Naive thymus-derived CD8-positive, alpha-beta T cell (primary cell): ENCODE data around the gene STYXL2. TPM values are rescaled to one million over a fixed set of nuclear protein-coding genes. Genes with fewer than 3 reads are reported as not detected.

ENCODE experiments used
- ATAC-seq, 2 donors: fragments of 150-1000 bp; cut with Tn5 transposase in 1 of 2; sonication (Bioruptor Pico), chemical (Tn5 transposase) in 1 of 2; 1 replicate in 1 of 2; 2 replicates in 1 of 2; pipeline ENCODE4 v1.10.0; 2021; ENCODE audit warnings: mild to moderate bottlenecking in 2 of 2, moderate library complexity in 2 of 2
- POLR2A ChIA-PET: fragments of 350-600 bp; sonication (Branson Sonifier 250); formaldehyde crosslinking; loops from one replicate; lab custom pipeline; 2021; ENCODE audit warnings: antibody characterized with exemption; lab: Charles Lee
- DNase-seq, 10 donors: peaks; one replicate each; pipeline versions ENCODE4 v3.0.0 to v3.0.0-alpha.2; 2020 to 2022
- H3K27ac Mint-ChIP-seq, 10 donors: one replicate each; pipeline ENCODE4 v1.8.0; 2020 to 2022; ENCODE audit warnings: mild to moderate bottlenecking in 10 of 10, mixed read lengths in 10 of 10, moderate library complexity in 4 of 10, inconsistent platforms in 1 of 10
- H3K27me3 Mint-ChIP-seq, 5 donors: one replicate each; pipeline ENCODE4 v1.8.0; 2021 to 2022; ENCODE audit warnings: mixed read lengths in 5 of 5
- H3K36me3 Mint-ChIP-seq, 3 donors: one replicate each; pipeline ENCODE4 v1.8.0; 2020 to 2022; ENCODE audit warnings: mixed read lengths in 3 of 3, mild to moderate bottlenecking in 2 of 3, inconsistent platforms in 1 of 3
- H3K4me1 Mint-ChIP-seq, 4 donors: one replicate each; pipeline ENCODE4 v1.8.0; 2021 to 2022; ENCODE audit warnings: mixed read lengths in 4 of 4
- H3K4me3 Mint-ChIP-seq, 10 donors: one replicate each; pipeline ENCODE4 v1.8.0; 2020 to 2022; ENCODE audit warnings: mild to moderate bottlenecking in 10 of 10, mixed read lengths in 10 of 10, moderate library complexity in 6 of 10, inconsistent platforms in 1 of 10
- H3K9me3 Mint-ChIP-seq, 9 donors: one replicate each; pipeline ENCODE4 v1.8.0; 2020 to 2022; ENCODE audit warnings: mixed read lengths in 9 of 9, mild to moderate bottlenecking in 3 of 9, inconsistent platforms in 1 of 9, moderate library complexity in 1 of 9
- polyA plus RNA-seq, 3 donors: library from polyadenylated mRNA; unstranded; fragments of 300-500 nt; fragmentation: Illumina TruSeq; gene quantifications; one replicate each; pipeline ENCODE4 v1.2.3, GENCODE V29; 2021
- total RNA-seq, 8 experiments: library from RNA in 2 of 8; stranded (reverse) in 2 of 8; gene quantifications; one replicate each; pipeline ENCODE4 v1.2.3 and lab custom pipeline; 2021 to 2026

The STYXL2 gene
- total and polyA plus RNA-seq, 5 experiments from 2014 or later, result not detected

DNA sequence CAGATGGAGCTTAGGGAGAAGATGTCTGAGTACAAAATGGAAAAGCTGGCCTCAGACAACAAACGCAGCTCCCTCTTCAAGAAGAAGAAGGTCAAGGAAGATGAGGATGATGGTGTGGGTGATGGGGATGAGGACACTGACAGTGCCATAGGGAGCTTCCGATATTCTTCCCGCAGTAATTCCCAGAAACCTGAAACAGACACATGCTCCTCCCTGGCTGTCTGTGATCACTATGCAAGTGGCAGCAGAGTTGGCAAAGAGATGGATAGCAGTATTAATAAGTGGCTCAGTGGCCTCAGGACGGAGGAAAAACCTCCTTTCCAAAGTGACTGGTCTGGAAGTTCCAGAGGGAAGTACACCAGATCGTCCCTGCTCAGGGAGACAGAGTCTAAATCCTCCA lies 33.8 kb downstream of the STYXL2 start:
- POLR2A ChIA-PET, result no interaction called here
- DNase-seq (no peak), ATAC-seq (no peak)

DNA sequence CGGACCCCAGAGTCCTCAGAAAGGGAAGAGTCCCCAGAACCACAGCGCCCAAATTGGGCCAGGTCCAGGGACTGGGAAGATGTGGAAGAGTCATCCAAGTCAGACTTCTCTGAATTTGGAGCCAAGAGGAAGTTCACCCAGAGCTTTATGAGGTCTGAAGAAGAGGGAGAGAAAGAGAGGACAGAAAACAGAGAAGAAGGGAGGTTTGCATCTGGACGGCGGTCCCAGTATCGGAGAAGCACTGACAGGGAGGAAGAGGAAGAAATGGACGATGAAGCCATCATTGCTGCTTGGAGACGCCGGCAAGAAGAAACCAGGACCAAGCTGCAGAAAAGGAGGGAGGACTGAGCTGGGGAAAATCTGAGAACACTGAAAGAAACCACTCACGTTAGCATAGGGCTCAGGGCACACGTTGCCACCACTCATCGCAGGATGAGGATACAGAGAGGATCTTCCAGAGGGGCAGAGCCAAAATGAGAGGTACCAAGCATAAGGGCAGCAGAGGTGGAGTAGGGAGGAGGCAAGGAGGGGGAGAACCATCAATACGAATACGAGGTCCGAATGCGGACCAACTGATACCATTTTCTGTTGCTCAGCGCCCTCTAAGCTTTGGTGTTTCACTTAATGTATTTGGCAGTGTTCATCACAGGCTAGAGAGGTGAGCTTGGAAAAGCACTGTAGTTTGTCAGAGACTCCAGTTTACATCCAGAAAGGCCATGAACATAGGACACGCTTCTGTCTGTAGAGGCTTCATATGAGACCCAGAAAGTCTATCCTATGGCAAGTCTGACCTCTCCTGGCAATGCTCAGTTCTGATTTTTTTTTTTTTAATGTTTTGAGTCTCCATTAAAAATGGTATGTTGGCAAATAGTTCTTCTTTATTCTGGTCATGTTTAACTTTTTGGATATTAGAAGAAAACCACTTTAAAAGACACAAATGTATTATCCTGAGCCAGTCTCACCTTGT lies 34.7 kb downstream of the STYXL2 start:
- Mint-ChIP-seq H3K27me3 (peaks cover 17 to 37% (median 25%) of the 10 kb centered on the region in 5 donors), H3K9me3 (no peaks in the 10 kb centered on the region), H3K4me3 (no peak overlapping the region), H3K27ac (peak overlapping the region in 2 of 10 donors; percentile 17 to 60), H3K36me3 (no peaks in the 10 kb centered on the region), H3K4me1 (peaks cover 0 to 2% (median 0%) of the 10 kb centered on the region in 4 donors)
- ATAC-seq (peak in 1 of 2 donors; percentile 56), DNase-seq (peak in 2 of 10 donors; percentile 22 to 24)
- POLR2A ChIA-PET, result no interaction called here

More for the DNA sequence above, 33.8 kb downstream of the STYXL2 start:
- Mint-ChIP-seq H3K27ac (peak overlapping the region in 3 of 10 donors; percentile 11 to 60 (median 27)), H3K9me3 (no peaks in the 10 kb centered on the region), H3K4me1 (peaks cover 0 to 2% (median 0%) of the 10 kb centered on the region in 4 donors), H3K4me3 (no peak overlapping the region), H3K36me3 (no peaks in the 10 kb centered on the region), H3K27me3 (peaks cover 17 to 37% (median 25%) of the 10 kb centered on the region in 5 donors)

DNA sequence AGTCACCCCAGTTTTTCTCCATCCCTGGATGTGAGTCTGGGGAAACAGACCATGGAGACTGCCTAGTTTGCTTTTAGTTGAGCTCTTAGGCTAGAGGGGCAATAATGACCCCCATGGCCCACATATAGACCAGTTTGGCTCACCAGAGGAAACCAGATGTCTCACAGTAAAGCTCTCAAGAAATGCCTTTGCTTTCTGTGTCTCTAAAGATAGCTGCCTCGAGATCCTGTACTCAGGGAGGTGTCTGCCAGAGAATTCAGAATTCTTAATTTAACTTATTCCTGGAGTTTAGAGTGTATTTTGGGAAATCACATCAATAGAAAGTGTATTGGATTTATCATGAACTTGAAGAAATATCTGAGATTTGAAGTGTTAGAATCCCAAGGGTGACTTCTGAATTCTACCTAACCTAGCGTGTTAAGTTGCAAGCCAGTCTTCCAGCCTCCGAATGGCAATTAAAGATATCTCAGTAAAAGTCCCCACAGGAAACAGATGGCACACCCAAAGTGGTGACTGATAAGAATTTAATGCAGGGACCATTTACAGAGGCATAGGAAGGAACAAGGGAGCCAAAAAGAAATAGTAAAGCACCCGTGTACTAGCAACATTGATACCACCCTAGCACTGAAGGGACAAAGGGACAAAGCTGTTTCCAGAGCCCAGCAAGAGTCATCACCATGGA lies 37.1 kb downstream of the STYXL2 start:
- H3K4me3 Mint-ChIP-seq, result no peak overlapping the region
- peaks cover 12 to 30% (median 23%) of the 10 kb centered on the region in 5 donors for H3K27me3 Mint-ChIP-seq
- peaks cover 0 to 2% (median 0%) of the 10 kb centered on the region in 4 donors for H3K4me1 Mint-ChIP-seq
- POLR2A ChIA-PET, result no interaction called here
- H3K36me3 Mint-ChIP-seq, result no peaks in the 10 kb centered on the region
- DNase-seq (no peak), ATAC-seq (no peak)
- no peaks in the 10 kb centered on the region for H3K9me3 Mint-ChIP-seq
- no peak overlapping the region for H3K27ac Mint-ChIP-seq

DNA sequence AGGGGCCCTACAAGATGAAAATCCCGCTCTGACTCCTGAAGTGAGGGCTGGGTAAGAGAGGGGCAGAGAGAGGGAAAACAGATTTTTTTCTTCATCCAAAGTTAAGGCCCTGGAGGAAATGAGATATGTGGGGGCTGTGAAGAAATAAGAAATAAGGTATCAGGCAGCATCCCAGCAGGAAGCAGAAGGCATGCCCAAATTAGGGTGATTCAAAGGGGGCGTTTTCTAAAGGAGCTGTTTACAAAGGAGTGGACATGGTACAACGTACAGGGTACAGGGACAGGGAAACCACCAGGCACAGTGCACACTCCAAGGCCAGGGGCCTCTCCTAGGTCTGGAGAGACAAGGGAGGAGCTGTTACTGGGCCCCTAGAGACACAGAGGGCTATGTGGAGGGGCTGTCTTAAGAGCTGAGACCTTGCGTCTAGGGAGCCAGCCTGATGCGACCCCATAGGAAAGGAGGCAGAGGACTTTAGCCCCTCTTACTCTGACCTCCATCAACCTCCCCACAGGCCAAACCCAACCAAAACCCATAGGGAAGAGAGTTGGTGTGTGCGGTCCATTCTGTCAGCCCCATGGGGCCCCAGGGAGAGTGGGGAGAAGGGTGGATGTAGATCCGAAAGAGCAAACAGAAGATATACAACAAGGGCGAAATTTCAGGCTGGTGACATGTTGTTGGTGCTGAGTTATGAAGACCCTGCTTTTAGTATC lies 38.6 kb downstream of the STYXL2 start:
- no peaks in the 10 kb centered on the region for H3K9me3 Mint-ChIP-seq
- POLR2A ChIA-PET, result no interaction called here
- no peak for ATAC-seq
- H3K36me3 Mint-ChIP-seq, result no peaks in the 10 kb centered on the region
- no peak overlapping the region for H3K4me3 Mint-ChIP-seq
- peaks cover 5 to 21% (median 9%) of the 10 kb centered on the region in 5 donors for H3K27me3 Mint-ChIP-seq
- DNase-seq, result no peak
- H3K27ac Mint-ChIP-seq, result peak overlapping the region in 2 of 10 donors; percentile 28 to 42
- peaks cover 0 to under 1% (median 0%) of the 10 kb centered on the region in 4 donors for H3K4me1 Mint-ChIP-seq

DNA sequence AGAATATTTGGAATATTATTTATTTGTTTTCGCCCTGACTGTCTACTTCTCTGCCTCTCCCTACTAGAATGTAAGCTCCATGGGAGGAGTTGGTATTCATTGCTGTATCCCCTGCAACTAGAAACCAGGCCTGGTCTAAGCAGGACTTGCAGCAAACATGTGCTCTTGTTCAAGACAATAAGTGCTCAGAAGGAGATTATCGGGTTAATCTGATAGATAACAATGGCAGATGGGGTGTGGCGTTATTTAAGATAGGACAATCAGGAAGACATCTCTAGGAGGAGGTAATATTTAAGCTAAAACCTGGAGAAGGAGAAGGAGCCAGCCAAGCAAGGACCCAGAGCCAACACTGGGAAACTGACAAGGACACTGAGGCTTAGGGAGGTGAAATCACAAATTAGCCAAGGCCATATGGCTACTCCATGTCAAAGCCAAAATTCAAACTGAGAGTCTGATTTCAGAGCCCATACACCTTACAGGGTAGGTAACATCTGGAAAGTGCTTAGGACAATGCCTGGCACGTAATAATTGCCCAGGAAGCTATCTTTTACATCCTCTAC lies 41.5 kb downstream of the STYXL2 start:
- no peaks in the 10 kb centered on the region for H3K9me3 Mint-ChIP-seq
- no peaks in the 10 kb centered on the region for H3K36me3 Mint-ChIP-seq
- DNase-seq (no peak), ATAC-seq (no peak)
- no peak overlapping the region for H3K4me3 Mint-ChIP-seq
- peaks cover 0 to 6% (median 4%) of the 10 kb centered on the region in 5 donors for H3K27me3 Mint-ChIP-seq
- H3K4me1 Mint-ChIP-seq, result no peaks in the 10 kb centered on the region
- H3K27ac Mint-ChIP-seq, result no peak overlapping the region
- POLR2A ChIA-PET, result no interaction called here

DNA sequence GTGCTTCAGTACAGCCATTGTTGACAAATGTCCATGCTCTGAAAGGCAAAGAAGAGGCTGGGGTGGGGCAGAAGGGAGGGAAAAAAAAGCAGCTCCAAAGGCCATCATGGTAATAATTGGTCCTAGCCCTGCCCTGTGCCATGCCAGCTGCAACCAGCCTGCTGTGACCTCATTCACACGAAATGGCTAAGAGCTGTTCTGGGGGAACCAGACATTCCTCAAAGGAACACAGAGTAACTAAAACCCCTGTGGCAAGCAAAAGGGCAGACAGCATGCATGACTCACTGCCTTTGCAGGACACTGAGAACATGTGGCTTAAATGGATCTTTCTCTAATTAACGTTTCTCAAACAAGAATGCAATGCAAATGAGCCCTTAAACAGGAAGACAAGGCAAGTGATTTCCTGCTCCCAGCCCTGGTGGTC lies 42.3 kb downstream of the STYXL2 start:
- ATAC-seq, result no peak
- Mint-ChIP-seq H3K27ac (no peak overlapping the region), H3K9me3 (no peaks in the 10 kb centered on the region), H3K27me3 (peaks cover 0 to 6% (median 4%) of the 10 kb centered on the region in 5 donors), H3K36me3 (no peaks in the 10 kb centered on the region), H3K4me1 (no peaks in the 10 kb centered on the region), H3K4me3 (no peak overlapping the region)
- DNase-seq, result no peak
- POLR2A ChIA-PET, result no interaction called here

DNA sequence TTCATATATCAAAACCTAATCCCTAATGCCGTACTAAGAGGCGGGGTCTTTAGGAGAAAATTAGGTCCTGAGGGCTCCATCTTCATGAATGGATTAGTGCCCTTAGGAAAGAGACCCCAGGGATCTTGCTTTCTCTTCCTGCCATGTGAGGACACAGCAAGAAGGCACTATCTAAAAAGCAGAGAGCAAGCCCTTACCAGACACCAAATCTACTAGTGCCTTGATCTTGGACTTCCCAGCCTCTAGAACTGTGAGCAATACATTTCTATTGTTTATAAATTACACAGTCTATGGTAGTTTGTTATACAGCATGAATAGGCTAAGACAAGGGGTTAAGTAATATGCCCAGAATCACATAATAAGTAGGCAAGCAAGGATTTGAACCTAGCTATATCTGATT lies 42.9 kb downstream of the STYXL2 start:
- no peak overlapping the region for H3K27ac Mint-ChIP-seq
- H3K27me3 Mint-ChIP-seq, result peaks cover 0 to 5% (median 3%) of the 10 kb centered on the region in 5 donors
- no peak overlapping the region for H3K4me3 Mint-ChIP-seq
- H3K4me1 Mint-ChIP-seq, result no peaks in the 10 kb centered on the region
- DNase-seq (no peak), ATAC-seq (no peak)
- POLR2A ChIA-PET, result no interaction called here
- no peaks in the 10 kb centered on the region for H3K36me3 Mint-ChIP-seq
- H3K9me3 Mint-ChIP-seq, result no peaks in the 10 kb centered on the region

DNA sequence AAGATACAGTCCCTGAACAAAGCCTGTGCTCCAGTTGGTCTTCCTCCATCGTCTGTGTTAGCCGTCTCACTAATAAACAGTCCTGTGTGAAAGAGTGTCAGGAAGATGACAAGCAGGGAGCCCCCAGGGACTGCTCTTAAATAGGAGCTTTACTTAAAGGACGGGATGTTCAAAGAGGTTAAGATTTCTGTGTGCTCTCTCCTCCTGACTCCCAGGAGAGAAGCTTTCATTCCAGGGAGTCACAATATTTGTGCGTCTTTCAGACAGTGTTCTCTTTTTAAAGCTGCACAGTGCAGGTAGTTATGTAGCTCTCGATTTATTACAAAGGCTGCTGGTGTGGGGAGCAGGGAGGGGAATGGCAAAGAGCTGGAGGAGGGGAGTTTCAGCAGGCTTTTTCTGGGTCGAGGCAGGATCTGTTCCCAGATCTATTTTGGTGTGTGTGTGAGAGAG lies 43.5 kb downstream of the STYXL2 start:
- H3K27me3 Mint-ChIP-seq, result peaks cover 0 to 5% (median 1%) of the 10 kb centered on the region in 5 donors
- H3K4me3 Mint-ChIP-seq, result no peak overlapping the region
- POLR2A ChIA-PET, result no interaction called here
- DNase-seq (no peak), ATAC-seq (no peak)
- H3K27ac Mint-ChIP-seq, result no peak overlapping the region
- peaks cover 0 to 1% (median 0%) of the 10 kb centered on the region in 9 donors for H3K9me3 Mint-ChIP-seq
- H3K36me3 Mint-ChIP-seq, result no peaks in the 10 kb centered on the region
- no peaks in the 10 kb centered on the region for H3K4me1 Mint-ChIP-seq

DNA sequence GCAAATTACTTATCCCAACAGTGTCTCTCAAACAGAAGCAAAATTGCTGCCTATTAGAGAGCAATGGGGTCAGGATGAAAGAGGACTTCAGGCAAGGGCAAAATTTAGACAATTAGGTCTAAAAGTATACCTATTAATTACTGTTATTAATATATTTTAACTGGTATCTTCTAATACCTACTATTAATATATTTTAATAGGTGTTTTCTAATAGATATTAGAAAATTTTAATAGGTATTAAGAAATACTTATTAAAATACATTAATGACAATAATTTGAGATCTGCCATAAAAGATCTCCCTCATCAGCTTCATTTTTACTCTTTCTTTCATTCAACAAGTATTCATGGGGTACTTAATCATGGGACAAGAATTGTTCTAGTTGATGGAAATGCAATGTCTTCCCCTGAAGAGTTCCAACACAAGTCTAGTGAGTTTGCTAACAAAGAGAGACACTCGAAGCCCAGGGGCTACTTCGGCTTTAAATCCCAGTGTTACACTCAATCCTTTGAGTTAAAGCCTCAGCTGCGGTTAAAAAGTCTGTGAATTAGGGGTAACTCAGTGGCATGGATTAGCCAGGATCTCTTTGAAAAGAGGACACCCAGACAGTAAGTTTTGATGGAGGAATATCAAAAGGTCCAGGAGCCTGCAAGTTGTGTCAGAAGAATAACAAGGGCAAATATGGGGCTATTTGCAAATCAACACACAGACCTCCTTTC lies 44.1 kb downstream of the STYXL2 start:
- DNase-seq, result no peak
- no peak overlapping the region for H3K4me3 Mint-ChIP-seq
- H3K4me1 Mint-ChIP-seq, result no peaks in the 10 kb centered on the region
- H3K9me3 Mint-ChIP-seq, result peaks cover 0 to 2% (median 0%) of the 10 kb centered on the region in 9 donors
- POLR2A ChIA-PET, result no interaction called here
- peaks cover 0 to 5% (median 0%) of the 10 kb centered on the region in 5 donors for H3K27me3 Mint-ChIP-seq
- no peaks in the 10 kb centered on the region for H3K36me3 Mint-ChIP-seq
- H3K27ac Mint-ChIP-seq, result no peak overlapping the region
- no peak for ATAC-seq

DNA sequence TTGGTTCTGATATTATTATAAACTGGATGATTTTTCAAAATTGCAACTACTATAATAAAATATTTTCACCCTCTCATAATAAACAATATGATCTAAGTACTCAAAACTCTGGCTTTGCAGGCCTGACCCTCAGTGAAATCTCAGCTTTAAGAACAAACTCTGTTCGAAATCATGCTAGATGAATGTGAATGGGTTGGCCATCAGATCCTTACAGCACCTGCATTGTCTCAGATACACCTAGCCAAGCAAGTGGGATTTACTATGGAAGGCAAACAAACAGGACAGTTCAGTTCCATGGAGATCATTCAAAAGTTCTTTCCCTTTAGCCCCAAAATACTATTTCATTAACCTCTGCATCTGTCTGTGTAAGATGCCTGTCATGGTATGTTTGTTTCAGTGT lies 44.8 kb downstream of the STYXL2 start:
- peaks cover 0 to 7% (median 0%) of the 10 kb centered on the region in 5 donors for H3K27me3 Mint-ChIP-seq
- H3K9me3 Mint-ChIP-seq, result peaks cover 0 to 5% (median 2%) of the 10 kb centered on the region in 9 donors
- H3K36me3 Mint-ChIP-seq, result peaks cover 0 to 3% (median 0%) of the 10 kb centered on the region in 3 donors
- DNase-seq, result no peak
- no peaks in the 10 kb centered on the region for H3K4me1 Mint-ChIP-seq
- no peak overlapping the region for H3K27ac Mint-ChIP-seq
- H3K4me3 Mint-ChIP-seq, result no peak overlapping the region
- ATAC-seq, result no peak
- POLR2A ChIA-PET, result no interaction called here

DNA sequence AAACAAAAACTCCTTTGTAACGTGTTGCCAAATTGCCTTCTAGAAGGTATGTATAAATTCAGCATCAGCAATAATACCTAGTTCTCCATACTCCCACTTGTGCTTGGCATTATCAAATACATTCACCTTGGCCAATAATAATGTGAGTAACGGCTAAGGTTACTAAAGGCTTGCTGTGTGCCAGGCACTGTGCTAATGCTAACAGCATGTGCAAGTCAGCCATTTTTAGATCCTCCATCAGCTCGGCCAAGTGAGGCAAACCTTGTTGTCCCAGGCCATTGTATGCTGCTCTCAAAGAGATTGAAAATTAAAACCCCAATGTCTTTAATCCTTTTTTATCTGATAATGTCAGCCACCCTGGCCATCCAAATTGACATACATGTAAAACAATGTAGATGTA lies 48.1 kb downstream of the STYXL2 start:
- Mint-ChIP-seq H3K4me1 (no peaks in the 10 kb centered on the region), H3K27me3 (peaks cover 0 to 10% (median 3%) of the 10 kb centered on the region in 5 donors), H3K9me3 (peaks cover 0 to 12% (median 5%) of the 10 kb centered on the region in 9 donors), H3K27ac (no peak overlapping the region), H3K4me3 (no peak overlapping the region), H3K36me3 (peaks cover 0 to 7% (median 0%) of the 10 kb centered on the region in 3 donors)
- ATAC-seq, result no peak
- POLR2A ChIA-PET, result no interaction called here
- no peak for DNase-seq
